BE2C (cell line): ENCODE results near the gene ANG.
"Not testable (repeated sequence)": the region's sequence is repeated elsewhere in the genome, so short reads cannot be mapped to it uniquely, and the experiment has no call there.

ENCODE experiments used
- DNase-seq: peaks from one replicate; pipeline ENCODE4 v3.0.0-alpha.2; 2020
- H3K27me3 ChIP-seq: fragments of 250-450 bp; sonication (Bioruptor Pico); 2 replicates; pipeline ENCODE4 v1.5.1; 2020; ENCODE audit warnings: mild to moderate bottlenecking
- H3K36me3 ChIP-seq: fragments of 250-450 bp; sonication (Bioruptor Pico); 2 replicates; pipeline ENCODE4 v1.5.1; 2020; ENCODE audit warnings: mild to moderate bottlenecking
- H3K4me1 ChIP-seq: fragments of 250-450 bp; sonication (Bioruptor Pico); 2 replicates; pipeline ENCODE4 v1.5.1; 2020
- H3K4me3 ChIP-seq: 2 replicates; pipeline ENCODE4 v1.5.1; 2011; ENCODE audit warnings: low read depth, low read length
- H3K9me3 ChIP-seq: fragments of 250-450 bp; sonication (Bioruptor Pico); 2 replicates; pipeline ENCODE4 v1.5.1; 2020
- CTCF ChIP-seq: IDR thresholded peaks from 2 replicates; pipeline ENCODE4 v1.5.1; 2012; ENCODE audit warnings: mild to moderate bottlenecking, low read depth, low read length

ANG gene

GRCh38 chr14:20714593-20715250, 26.2 kb downstream of the ANG start:
- Histone ChIP-seq H3K4me1 (no peaks in the 10 kb centered on the region), H3K4me3 (no peak overlapping the region), H3K36me3 (no peaks in the 10 kb centered on the region), H3K9me3 (no peaks in the 10 kb centered on the region), H3K27me3 (peaks cover 39% of the 10 kb centered on the region)
- no peak for TF ChIP-seq CTCF
- no peak for DNase-seq

- Histone ChIP-seq H3K4me3 (no peak overlapping the region), H3K9me3 (no peaks in the 10 kb centered on the region), H3K27me3 (peaks cover 76% of the 10 kb centered on the region), H3K4me1 (no peaks in the 10 kb centered on the region), H3K36me3 (no peaks in the 10 kb centered on the region)
- no peak for TF ChIP-seq CTCF
- no peak for DNase-seq
Observed at GRCh38 chr14:20719777-20720176, 31.2 kb downstream of the ANG start.

- TF ChIP-seq CTCF = no peak
- Histone ChIP-seq H3K9me3 (no peaks in the 10 kb centered on the region), H3K4me3 (no peak overlapping the region), H3K36me3 (no peaks in the 10 kb centered on the region), H3K4me1 (no peaks in the 10 kb centered on the region), H3K27me3 (peaks cover 80% of the 10 kb centered on the region)
- no peak for DNase-seq
Observed at GRCh38 chr14:20720741-20721140, 32.2 kb downstream of the ANG start.

- no peak for TF ChIP-seq CTCF
- DNase-seq = no peak
- H3K27me3 ChIP-seq = peaks cover 87% of the 10 kb centered on the region
Observed at GRCh38 chr14:20722016-20722415, 33.5 kb downstream of the ANG start.

GRCh38 chr14:20723488-20723887, 34.9 kb downstream of the ANG start:
- no peak for DNase-seq
- H3K36me3 ChIP-seq = no peaks in the 10 kb centered on the region
- TF ChIP-seq CTCF = no peak

More at GRCh38 chr14:20722016-20722415, 33.5 kb downstream of the ANG start:
- Histone ChIP-seq H3K36me3 (no peaks in the 10 kb centered on the region), H3K4me3 (no peak overlapping the region), H3K9me3 (no peaks in the 10 kb centered on the region), H3K4me1 (no peaks in the 10 kb centered on the region)

GRCh38 chr14:20726121-20726520, 37.6 kb downstream of the ANG start:
- H3K36me3 ChIP-seq, H3K4me1 ChIP-seq, DNase-seq, H3K4me3 ChIP-seq, H3K9me3 ChIP-seq: not testable (repeated sequence)
- H3K27me3 ChIP-seq = peaks cover 74% of the 10 kb centered on the region

More at GRCh38 chr14:20723488-20723887, 34.9 kb downstream of the ANG start:
- H3K4me1 ChIP-seq = no peaks in the 10 kb centered on the region
- H3K4me3 ChIP-seq = no peak overlapping the region
- H3K9me3 ChIP-seq = no peaks in the 10 kb centered on the region
- peaks cover 84% of the 10 kb centered on the region for H3K27me3 ChIP-seq
